Activated CD8-positive, alpha-beta memory T cell treated with anti-CD3 and anti-CD28 coated beads, Interleukin-2, amount 50 U/mL, for 1 hour (primary cell): ENCODE measurements around the gene MYLK.
"Not testable (repeated sequence)": the region's sequence is repeated elsewhere in the genome, so short reads cannot be mapped to it uniquely, and the experiment has no call there.

Source experiments
- DNase-seq: peaks from one replicate; pipeline ENCODE4 v3.0.0-alpha.2; 2020; ENCODE audit errors: extremely low read depth

The MYLK gene

DNA sequence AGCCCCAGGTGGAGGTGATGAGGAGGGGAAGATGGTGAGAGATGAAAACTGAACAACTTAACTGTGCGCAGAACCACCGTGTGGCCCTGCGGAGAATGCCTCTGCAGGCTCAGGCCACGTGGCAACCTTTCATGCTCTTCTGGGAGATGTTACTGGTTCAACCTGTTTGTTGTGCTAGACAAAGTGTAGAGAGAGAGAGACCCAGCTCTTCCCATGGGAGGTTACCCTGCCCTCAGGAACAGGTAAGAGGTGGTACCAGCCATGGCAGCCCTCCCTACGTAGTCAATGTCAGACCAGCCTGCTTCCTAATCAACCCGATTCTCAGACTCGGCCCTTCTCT, 262.3 kb downstream of the MYLK start:
- no peak for DNase-seq

DNA sequence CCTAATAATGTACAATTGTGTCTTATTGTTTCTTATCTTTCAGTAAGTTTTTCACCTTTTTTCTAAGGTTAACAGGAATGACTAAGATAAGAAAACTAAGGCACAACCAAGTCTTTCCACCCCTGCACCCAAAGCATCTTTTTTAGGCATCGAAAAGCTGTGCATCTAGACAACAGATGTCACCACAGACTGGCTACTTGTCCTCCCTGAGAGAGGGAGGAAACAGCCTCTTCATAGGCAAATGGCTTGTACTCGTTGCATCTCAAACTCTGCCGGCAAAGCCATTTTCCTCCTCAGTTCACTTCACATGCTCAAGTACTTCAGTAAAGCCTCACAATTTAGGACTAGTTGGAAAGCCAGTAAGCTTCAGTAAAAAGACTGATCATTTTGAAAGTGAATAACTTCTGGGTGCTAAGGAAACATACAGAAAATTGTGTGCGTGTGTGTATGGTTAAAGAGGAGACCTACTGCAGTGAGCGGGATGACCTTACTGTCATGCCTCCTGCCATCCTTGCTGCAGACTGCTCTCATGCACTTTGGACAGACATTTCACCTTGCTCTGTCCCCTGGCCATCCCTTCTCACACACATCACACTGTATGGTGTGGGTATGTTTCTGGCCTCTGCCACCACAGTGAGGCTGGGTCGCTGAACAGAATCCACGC, 262.8 kb downstream of the MYLK start:
- DNase-seq = no peak

DNA sequence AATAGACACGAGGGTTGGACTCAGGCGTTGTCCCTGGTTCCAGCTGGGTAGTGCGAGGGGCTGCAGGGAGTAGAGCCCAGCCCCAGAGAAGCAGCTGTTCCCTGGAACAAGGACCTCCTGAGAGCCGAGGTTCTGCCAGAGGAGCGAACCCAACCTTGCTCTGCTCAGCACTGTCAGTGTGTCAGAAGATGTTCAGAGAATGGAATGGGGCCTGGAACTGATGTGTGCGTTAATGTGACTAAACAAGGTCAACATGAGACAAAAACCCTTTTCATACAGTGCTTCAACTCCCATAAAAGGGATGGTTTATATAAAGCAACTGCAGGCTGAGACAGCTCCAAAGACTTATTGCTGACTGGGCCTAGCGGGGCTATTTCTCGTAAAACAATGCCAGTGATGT, 263.8 kb downstream of the MYLK start:
- DNase-seq = no peak

DNA sequence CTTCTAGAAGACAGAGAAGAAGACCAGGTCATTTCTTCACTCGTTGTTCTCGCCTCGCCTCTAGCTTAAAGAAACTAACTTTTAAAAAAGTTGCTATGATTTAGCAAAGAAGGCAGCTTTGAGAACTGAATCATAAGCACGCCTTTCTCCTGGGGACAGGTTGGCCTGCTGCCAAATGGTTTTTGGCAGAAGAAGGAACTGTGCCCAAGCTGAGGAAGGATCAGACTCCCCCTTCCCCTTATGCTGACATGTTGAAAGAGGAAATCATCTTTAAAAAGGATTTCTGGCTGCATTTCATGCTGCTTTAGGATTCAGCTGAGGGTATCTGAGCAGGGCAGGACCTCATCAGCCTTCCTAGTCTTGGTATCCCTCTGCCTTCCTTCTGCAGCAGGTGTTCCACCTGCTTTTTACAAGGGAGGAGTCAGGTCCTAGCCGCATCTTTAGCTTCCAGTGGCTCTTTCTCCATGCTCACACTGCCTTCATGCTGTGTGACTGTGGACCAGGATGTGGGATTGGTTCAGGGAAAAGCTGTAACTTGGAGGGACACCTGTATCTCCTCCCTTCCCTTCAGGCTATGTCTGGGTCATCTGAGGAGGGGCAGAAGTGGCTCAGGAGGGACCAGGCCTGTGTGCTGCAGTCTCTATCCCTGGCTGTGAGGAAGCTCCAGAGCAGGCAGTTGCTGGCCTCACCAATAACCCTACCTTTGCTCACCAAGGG, 265.2 kb downstream of the MYLK start:
- DNase-seq = no peak

DNA sequence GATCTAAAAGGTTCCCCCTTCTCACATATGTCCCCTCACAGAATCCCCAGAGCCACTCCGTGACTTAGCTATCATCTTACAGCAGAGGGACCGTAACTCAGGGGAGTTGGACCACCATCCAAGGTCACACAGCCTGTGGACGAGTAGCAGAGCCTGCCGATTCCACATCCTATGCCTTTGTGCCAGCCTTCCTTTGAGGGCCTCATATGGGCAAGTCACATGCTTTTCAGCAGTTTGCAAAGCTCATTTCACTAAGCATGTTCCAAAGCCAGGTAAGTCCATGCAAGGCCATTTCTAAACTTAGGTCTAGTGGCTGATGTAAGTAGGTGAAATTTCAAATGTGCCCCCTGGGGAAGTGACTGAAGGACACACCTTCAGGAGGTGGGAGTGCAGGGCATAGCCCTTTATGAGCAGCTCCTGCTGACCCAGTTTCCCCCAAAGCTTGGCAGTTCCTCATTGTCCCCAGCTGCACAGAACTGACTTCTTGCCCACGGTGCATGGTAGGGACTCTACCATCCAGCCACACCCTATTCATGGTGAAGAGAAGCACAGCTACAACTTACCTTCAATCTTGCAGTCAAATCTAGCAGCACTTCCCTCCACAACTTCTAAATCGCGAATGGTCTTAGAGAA, 265.9 kb downstream of the MYLK start:
- DNase-seq = no peak

DNA sequence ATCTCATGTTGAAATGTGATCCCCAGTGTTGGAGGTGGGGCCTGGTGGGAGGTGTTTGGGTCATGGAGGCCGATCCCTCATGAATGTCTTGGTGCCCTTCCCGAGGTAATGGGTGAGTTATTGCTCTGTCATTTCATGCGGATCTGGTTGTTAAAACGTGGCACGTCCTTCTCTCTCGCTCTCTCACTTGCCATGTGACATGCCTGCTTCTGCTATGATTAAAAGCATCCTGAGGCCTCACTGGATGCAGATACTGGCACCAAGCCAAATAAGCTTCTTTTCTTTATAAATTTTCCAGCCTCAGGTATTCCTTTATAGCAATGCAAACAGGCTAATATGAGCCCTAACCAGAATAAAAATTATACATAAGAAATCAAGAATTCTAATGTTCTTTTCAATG, 267.5 kb downstream of the MYLK start:
- no peak for DNase-seq

DNA sequence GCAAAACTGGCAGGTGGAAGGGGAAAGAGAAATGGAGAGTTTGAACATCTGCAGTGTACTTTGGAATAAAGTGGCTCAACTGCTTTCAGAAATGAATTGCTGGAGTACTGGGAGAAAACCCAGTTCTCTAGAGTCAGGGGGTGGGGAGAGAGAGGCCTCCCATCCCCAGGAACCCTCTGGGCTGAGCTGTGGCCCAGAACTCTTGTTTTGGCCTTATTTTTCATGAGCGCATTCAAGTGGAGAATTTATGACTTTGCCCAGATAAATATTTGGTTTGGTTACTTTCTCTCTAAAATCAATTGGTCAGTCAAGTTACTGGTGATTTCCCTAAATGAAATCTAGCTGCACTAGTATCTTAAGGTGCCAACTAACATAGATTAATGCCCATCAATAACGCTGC, 270.6 kb downstream of the MYLK start:
- DNase-seq = no peak

DNA sequence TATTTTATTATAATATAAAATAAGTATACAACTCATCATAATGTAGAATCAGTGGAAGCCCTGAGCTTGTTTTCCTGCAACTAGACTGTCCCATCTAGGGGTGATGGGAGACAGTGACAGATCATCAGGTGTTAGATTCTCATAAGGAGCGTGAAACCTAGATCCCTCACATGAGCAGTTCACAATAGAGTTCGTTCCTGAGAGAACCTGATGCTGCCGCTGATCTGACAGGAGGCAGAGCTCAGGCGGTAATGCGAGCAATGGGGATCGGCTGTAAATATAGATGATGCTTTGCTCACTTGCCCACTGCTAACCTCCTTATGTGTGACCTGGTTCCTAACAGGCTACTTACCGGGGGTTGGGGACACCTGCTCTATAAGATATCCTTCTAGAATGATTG, 272.5 kb downstream of the MYLK start:
- not testable (repeated sequence) for DNase-seq

DNA sequence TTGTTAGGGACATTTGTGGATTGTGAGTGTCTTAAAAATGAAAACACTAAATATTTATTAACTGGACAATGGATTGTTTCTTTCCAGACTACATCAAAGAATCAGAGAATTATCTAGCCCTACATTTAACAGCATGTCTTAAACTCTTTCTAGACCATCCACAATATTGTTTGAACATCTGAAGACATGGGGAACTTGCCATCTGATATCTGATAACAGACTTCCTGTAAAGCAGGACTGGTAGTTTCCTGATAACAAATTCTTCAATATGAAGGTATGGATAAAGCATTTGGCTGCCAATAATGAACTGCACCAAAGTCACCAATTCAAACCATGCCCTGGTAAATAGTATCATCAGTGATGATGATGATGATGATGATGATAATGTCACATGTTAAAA, 273.1 kb downstream of the MYLK start:
- DNase-seq = no peak

DNA sequence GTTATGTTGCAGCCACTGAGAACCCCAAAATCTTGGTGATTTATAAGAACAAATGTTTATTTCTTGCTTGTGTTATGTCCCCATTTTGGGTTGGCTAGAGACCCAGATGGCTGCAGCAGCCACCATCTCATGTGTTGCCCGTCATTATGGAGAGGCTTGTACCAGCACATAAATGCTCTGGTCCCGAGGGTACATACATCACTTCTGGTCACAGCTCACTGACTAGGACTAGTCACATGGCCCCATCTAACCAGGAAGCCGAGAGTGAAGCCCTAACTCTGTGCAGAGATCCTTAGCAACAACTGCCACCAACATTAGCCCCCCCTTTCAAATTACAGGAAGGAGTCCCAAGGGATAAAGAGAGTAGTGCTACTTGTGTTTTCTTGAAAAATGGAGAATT, 273.8 kb downstream of the MYLK start:
- DNase-seq = no peak

DNA sequence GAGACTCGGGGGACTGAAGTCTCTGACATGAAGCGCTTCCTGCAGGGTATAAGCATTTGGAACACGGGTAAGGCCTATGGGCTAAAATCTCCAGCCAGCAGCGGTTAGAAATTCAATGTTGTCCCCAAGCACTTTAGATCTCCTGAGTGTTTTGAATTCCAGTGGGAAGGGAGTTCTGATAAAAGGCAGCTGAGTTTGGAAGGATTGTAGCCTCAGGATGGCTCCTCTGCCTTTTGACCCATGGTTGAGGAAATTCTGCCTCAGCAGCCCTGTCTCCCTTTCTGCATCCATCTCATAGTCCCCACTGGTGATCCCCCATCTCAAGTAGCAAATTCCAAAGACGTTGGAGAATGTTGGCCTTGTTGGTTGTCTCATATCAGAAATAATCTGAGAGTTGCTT, 275.1 kb downstream of the MYLK start:
- DNase-seq = no peak

DNA sequence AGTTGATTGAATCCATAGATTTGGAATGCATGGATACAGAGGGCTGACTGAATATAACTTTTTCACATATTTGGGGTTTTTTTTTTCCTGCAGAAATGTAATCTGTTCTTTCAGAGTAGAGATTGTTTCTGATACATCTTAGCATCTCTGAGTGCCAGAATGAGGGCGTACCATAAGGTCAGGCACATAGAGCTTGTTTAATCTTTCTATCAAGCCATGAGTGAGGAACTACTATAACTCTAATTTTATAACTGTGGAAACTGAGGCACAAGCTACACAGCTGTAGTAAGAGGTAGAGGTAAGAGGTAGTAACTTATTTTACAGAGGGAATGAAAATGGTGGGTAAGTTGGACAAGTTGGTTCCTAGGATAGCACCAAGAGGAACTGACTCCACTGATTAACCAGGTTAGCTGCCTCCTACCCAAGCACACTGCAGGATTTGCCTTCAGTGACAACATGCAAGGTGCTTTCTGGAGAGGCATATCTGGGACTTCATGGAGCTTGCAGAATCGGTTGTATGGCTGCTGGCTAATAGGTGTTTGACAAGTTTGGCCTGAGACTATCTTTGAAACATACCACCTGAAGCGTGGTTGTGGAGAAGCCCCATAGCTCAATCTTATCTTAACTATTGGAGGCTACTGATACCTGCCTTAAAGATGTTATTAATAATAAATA, 275.7 kb downstream of the MYLK start:
- no peak for DNase-seq

DNA sequence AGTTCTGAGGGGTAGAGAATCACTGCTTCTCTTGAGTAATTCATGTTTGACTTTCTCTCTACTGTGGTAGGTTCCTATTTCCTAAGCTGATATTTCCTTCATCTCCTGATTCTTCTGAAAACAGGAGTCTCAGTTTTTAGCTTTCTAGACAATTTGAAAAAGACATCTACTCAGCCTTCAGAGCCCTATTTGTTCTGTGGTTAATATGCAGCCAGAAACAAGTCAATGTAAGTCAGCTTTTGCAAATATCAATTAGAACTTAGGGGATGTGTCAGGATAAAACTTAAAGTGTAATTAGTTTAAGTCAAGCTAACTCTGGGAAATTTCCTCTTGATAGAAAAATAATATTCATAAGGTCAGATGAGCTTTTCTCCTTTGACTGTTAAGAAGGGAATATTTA, 277.6 kb downstream of the MYLK start:
- DNase-seq = no peak

DNA sequence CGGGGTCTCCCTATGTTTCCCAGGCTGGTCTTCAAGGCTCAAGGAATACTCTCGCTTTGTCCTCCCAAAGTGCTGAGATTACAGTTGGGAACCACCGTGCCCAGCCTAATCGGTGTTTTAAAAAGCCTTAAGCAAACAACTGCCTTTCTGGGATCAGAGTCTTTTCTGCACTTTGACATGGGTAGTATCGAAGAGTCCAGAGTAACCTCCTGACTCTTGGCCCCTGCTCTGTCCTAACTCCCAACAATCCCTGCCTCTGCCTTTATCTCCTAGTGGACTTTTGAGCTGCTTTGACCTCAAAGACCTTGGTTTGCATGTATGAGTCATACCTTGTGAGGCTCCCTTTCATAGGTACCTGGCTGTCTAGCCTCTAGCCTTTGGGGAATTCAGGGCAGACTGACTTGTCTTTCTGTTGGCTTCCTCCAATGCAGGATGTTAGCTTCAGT, 278.3 kb downstream of the MYLK start:
- no peak for DNase-seq

DNA sequence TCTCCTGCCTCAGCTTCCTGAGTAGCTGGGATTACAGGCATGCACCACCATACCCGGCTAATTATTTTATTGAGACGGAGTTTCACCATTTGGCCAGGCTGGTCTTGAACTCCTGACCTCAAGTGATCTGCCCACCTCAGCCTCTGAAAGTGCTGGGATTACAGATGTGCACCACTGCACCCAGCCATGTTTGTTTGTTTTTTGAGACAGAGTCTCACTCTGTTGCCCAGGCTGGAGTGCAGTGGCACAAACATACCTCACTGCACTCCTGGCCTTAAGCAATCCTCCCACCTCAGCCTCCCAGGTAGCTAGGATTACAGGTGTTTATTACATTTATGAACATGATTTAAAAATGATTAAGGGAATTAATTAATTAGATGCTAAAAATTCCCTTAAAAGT, 281.0 kb downstream of the MYLK start:
- DNase-seq = not testable (repeated sequence)

DNA sequence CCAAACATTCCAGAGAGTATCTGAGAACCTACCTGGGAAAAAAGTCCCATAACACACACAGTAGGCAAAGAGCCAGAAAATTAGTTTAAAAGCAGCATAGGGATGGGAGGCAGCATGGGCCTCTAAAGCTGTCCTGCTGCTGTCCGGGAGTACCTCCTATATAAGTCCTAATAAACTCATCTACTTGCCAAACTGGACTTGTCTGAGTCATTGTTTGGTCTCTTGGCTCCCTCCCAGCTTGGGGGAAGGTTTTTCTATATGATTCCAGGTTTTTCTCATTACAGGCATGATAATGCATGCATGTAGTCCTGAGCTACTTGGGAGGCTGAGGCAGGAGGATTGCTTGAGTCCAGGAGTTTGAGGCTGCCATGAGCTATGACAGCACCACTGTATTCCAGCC, 281.8 kb downstream of the MYLK start:
- no peak for DNase-seq

DNA sequence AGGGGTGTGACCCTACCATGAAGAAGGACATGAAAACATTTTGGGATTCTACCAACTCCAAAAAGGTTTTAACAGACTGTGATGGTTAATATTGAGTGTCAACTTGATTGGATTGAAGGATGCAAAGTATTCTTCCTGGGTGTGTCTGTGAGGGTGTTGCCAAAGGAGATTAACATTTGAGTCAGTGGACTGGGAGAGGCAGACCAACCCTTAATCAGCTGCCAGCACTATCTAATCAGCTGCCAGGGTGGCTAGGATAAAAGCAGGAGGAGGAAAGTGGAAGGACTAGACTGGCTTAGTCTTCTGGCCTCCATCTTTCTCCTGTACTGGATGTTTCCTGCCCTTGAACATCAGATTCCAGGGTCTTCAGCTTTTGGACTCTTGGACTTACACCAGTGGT, 283.3 kb downstream of the MYLK start:
- not testable (repeated sequence) for DNase-seq

DNA sequence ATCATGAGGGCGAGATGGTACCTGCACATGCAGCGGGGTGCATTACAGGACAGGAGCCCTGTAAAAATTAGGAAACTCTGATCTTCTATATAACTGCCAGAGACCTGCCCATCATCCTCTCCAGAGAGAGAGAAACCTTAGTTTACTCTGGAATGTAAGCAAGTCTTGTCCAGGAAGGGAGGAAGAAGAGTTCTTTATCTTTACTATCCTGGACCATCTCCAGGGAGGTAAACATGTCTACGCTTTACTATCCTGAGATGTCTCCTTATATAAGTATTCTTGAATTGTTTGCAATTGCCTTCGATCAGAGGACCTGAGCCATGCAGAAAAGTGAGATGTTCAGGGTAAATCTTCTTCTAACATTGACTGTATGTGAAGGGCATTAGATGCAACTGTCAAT, 286.6 kb downstream of the MYLK start:
- DNase-seq = no peak

DNA sequence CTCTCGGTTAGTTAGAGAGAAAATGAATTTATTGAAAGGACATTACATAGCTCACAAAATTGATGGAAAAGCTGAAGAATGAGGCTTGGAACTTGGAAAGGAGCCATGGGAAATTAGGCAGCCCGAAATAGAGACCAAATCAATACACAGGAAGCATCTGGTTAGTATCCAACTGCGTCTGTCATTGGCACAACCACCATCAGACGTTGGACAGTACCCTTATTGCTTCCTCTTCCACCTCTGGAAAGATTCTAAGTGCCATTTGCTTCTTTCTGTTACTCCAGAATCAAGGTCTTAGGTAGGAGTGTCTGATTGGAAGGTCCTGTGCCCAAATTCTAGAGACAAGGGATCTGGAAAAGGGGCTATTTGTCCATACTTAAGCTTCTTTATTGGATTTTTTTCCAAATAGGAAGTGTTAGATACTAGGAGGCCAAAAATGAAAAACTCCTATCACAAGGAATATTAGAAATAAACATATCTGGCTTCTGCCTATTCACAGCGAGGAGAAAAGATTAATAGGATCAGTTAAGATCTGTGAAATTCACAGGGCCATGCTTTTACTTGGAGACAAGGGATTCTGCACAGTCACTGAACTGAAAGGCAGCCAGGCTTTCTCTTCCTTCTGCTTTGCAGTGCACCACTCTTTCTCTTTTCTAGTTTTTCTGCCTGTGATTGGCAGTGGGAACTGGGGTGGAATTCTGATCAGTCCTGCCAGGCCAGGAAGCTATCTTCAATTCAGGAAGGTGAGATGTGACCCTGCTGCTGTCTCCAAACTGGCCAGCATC, 288.5 kb downstream of the MYLK start:
- DNase-seq = no peak

DNA sequence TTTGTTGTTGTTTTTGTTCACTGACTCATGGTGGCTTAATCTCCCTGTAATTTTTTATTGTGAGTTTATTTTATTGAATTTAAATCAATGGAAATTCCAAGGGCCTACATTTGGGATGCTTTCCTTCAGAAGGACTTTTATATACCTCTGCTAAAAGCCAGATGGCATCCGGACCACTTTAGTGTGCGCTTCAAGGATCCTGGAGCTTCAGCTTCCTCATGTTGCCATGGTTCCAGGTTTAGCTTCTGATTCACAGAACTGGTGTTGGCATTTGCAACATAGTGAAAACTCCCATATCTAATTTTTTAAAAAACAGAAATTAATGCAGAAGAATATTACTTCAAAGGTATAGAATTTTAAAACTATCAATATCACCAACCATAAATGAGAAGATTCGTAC, 290.8 kb downstream of the MYLK start:
- DNase-seq = no peak

DNA sequence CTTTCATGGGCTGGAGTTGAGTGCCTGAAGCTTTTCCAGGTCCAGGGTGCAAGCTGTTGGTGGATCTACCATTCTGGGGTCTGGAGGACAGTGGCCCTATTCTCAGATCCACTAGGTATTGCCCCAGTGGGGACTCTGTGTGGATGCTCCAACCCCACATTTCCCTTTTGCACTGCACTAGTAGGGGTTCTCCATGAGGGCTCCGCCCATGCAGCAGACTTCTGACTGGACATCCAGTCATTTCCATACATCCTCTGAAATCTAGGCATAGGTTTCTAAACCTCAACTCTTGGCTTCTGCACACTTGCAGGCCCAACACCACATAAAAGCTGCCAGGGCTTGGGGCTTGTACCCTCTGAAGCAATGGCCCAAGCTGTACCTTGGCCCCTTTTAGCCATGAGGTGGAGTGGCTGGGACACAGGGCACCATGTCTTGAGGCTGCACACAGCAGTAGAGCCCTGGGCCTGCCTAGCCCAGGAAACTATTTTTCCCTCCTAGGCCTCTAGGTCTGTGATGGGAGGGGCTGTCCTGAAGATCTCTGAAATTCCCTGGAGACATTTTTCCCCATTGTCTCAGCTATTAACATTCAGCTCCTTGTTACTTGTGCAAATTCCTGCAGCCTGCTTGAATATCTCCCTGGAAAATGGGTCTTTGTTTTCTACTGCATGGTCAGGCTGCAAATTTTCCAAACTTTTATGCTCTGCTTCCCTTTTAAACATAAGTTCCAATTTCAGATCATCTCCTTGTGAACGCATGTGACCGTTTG, 293.3 kb downstream of the MYLK start:
- DNase-seq = no peak
